SK-N-MC (cell line): ENCODE data around the gene FAM89B.

Experiments
- DNase-seq: peaks from one replicate; pipeline ENCODE4 v3.0.0-alpha.2; 2011; ENCODE audit warnings: low read depth, low spot score
- H3K27ac ChIP-seq: fragments of 200-600 bp; sonication (generic); 2 replicates; pipeline ENCODE4 v1.5.1; 2016; ENCODE audit warnings: mixed run types
- H3K36me3 ChIP-seq: fragments of 200-600 bp; sonication (generic); 2 replicates; pipeline ENCODE4 v1.6.1; 2017; ENCODE audit warnings: antibody characterized with exemption, low read length, mixed read lengths; ENCODE audit not compliant: insufficient read depth
- H3K4me3 ChIP-seq: fragments of 200-600 bp; sonication (generic); 2 replicates; pipeline ENCODE4 v1.5.1; 2016
- H3K9ac ChIP-seq: fragments of 200-600 bp; sonication (generic); 2 replicates; pipeline ENCODE4 v1.8.0; 2017; ENCODE audit warnings: mixed run types, mixed read lengths; ENCODE audit not compliant: insufficient read length
- H3K9me3 ChIP-seq: fragments of 200-600 bp; sonication (generic); 2 replicates; pipeline ENCODE4 v1.6.1; 2017; ENCODE audit warnings: low read depth, mild to moderate bottlenecking, antibody characterized with exemption, low read length, moderate library complexity, mixed read lengths
- EZH2 ChIP-seq: fragments of 200-600 bp; sonication (generic); IDR thresholded peaks from one replicate; pipeline ENCODE4 v1.6.1; 2017; ENCODE audit warnings: antibody characterized with exemption
- FOXP2 ChIP-seq: optimal IDR thresholded peaks from 2 replicates; pipeline ENCODE3; 2011; ENCODE audit warnings: mild to moderate bottlenecking, moderate library complexity; ENCODE audit not compliant: insufficient read depth; ENCODE audit errors: extremely low read length, control extremely low read depth
- POLR2AphosphoS5 ChIP-seq: IDR thresholded peaks from 2 replicates; pipeline ENCODE4 v1.6.1; 2012; ENCODE audit warnings: mild to moderate bottlenecking, low read depth, low read length, borderline replicate concordance

FAM89B gene

GRCh38 chr11:65578134-65578533, 5.8 kb downstream of the FAM89B start:
- Histone ChIP-seq H3K36me3 (no peaks in the 10 kb centered on the region), H3K4me3 (no peak overlapping the region), H3K27ac (no peak overlapping the region), H3K9ac (no peak overlapping the region), H3K9me3 (no peaks in the 10 kb centered on the region)
- TF ChIP-seq EZH2, result no peak
- no peak for TF ChIP-seq POLR2AphosphoS5
- TF ChIP-seq FOXP2, result no peak
- DNase-seq, result no peak

GRCh38 chr11:65578667-65579066, 6.3 kb downstream of the FAM89B start:
- Histone ChIP-seq H3K27ac (no peak overlapping the region), H3K36me3 (no peaks in the 10 kb centered on the region), H3K4me3 (no peak overlapping the region), H3K9me3 (no peaks in the 10 kb centered on the region), H3K9ac (no peak overlapping the region)
- no peak for DNase-seq
- no peak for TF ChIP-seq EZH2
- TF ChIP-seq POLR2AphosphoS5, result no peak
- no peak for TF ChIP-seq FOXP2

GRCh38 chr11:65579291-65579690, 7.0 kb downstream of the FAM89B start:
- TF ChIP-seq FOXP2 (no peak), EZH2 (no peak), POLR2AphosphoS5 (no peak)
- Histone ChIP-seq H3K9me3 (no peaks in the 10 kb centered on the region), H3K36me3 (no peaks in the 10 kb centered on the region), H3K4me3 (no peak overlapping the region), H3K9ac (no peak overlapping the region), H3K27ac (no peak overlapping the region)
- DNase-seq, result no peak

- no peak overlapping the region for H3K4me3 ChIP-seq
- DNase-seq, result no peak
- no peak overlapping the region for H3K9ac ChIP-seq
- H3K9me3 ChIP-seq, result no peaks in the 10 kb centered on the region
- H3K36me3 ChIP-seq, result no peaks in the 10 kb centered on the region
- TF ChIP-seq POLR2AphosphoS5 (no peak), EZH2 (no peak), FOXP2 (no peak)
- no peak overlapping the region for H3K27ac ChIP-seq
Observed at GRCh38 chr11:65580031-65580692, 7.8 kb downstream of the FAM89B start.

GRCh38 chr11:65580756-65581155, 8.4 kb downstream of the FAM89B start:
- H3K36me3 ChIP-seq, result no peaks in the 10 kb centered on the region

GRCh38 chr11:65581928-65582327, 9.6 kb downstream of the FAM89B start:
- Histone ChIP-seq H3K36me3 (no peaks in the 10 kb centered on the region), H3K4me3 (no peak overlapping the region), H3K27ac (no peak overlapping the region), H3K9me3 (no peaks in the 10 kb centered on the region), H3K9ac (no peak overlapping the region)
- TF ChIP-seq POLR2AphosphoS5 (no peak), FOXP2 (no peak), EZH2 (no peak)
- no peak for DNase-seq

More at GRCh38 chr11:65580756-65581155, 8.4 kb downstream of the FAM89B start:
- Histone ChIP-seq H3K9ac (no peak overlapping the region), H3K9me3 (no peaks in the 10 kb centered on the region), H3K27ac (no peak overlapping the region), H3K4me3 (no peak overlapping the region)
- no peak for DNase-seq
- TF ChIP-seq EZH2, result no peak
- TF ChIP-seq FOXP2, result no peak
- TF ChIP-seq POLR2AphosphoS5, result no peak

GRCh38 chr11:65583589-65583988, 11.3 kb downstream of the FAM89B start:
- no peaks in the 10 kb centered on the region for H3K36me3 ChIP-seq
- no peak overlapping the region for H3K27ac ChIP-seq
- no peak for DNase-seq
- H3K4me3 ChIP-seq, result no peak overlapping the region
- no peaks in the 10 kb centered on the region for H3K9me3 ChIP-seq
- no peak for TF ChIP-seq EZH2
- TF ChIP-seq POLR2AphosphoS5, result no peak
- no peak for TF ChIP-seq FOXP2
- no peak overlapping the region for H3K9ac ChIP-seq

- Histone ChIP-seq H3K9ac (no peak overlapping the region), H3K27ac (no peak overlapping the region), H3K36me3 (no peaks in the 10 kb centered on the region), H3K4me3 (no peak overlapping the region), H3K9me3 (no peaks in the 10 kb centered on the region)
- TF ChIP-seq POLR2AphosphoS5, result no peak
- no peak for TF ChIP-seq EZH2
- TF ChIP-seq FOXP2, result no peak
- no peak for DNase-seq
Observed at GRCh38 chr11:65584106-65584505, 11.8 kb downstream of the FAM89B start.

GRCh38 chr11:65584723-65585171, 12.4 kb downstream of the FAM89B start:
- Histone ChIP-seq H3K36me3 (no peaks in the 10 kb centered on the region), H3K27ac (no peak overlapping the region), H3K4me3 (no peak overlapping the region), H3K9me3 (no peaks in the 10 kb centered on the region), H3K9ac (no peak overlapping the region)
- no peak for DNase-seq
- TF ChIP-seq FOXP2 (no peak), EZH2 (no peak), POLR2AphosphoS5 (no peak)
